Activated naive CD4-positive, alpha-beta T cell treated with anti-CD3 and anti-CD28 coated beads, Interleukin-2, amount 10 ng/mL, durations not matched to agents 7 days and 5 days (primary cell): Measurements from ENCODE around the gene CHST3.
A peak's percentile ranks its signal among the peaks of the same experiment; 100 is the strongest.

ENCODE experiments used
- CTCF ChIA-PET: fragments of 350-600 bp; sonication (Branson Sonifier 250); formaldehyde crosslinking; loops from one replicate; lab custom pipeline; 2021; ENCODE audit warnings: antibody characterized with exemption; lab: Charles Lee
- DNase-seq: peaks from one replicate; pipeline ENCODE4 v3.0.0-alpha.2; 2020
- H3K27ac Mint-ChIP-seq: one replicate; pipeline ENCODE4 v1.8.0; 2021; ENCODE audit warnings: mild to moderate bottlenecking, moderate library complexity, mixed read lengths
- H3K27me3 Mint-ChIP-seq: one replicate; pipeline ENCODE4 v1.8.0; 2021; ENCODE audit warnings: mild to moderate bottlenecking, mixed read lengths
- H3K36me3 Mint-ChIP-seq: one replicate; pipeline ENCODE4 v1.8.0; 2021; ENCODE audit warnings: mixed read lengths
- H3K4me1 Mint-ChIP-seq: one replicate; pipeline ENCODE4 v1.8.0; 2021; ENCODE audit warnings: mixed read lengths
- H3K4me3 Mint-ChIP-seq: one replicate; pipeline ENCODE4 v1.8.0; 2021; ENCODE audit warnings: mild to moderate bottlenecking, moderate library complexity, mixed read lengths
- H3K9me3 Mint-ChIP-seq: one replicate; pipeline ENCODE4 v1.8.0; 2021; ENCODE audit warnings: mixed read lengths

CHST3 gene

GRCh38 chr10:72038458-72039001, 74.3 kb downstream of the CHST3 start:
- peaks cover 36% of the 10 kb centered on the region for H3K27me3 Mint-ChIP-seq

GRCh38 chr10:72039377-72039776, 75.2 kb downstream of the CHST3 start:
- Mint-ChIP-seq H3K27me3 (peaks cover 35% of the 10 kb centered on the region), H3K27ac (no peak overlapping the region), H3K9me3 (no peaks in the 10 kb centered on the region), H3K36me3 (no peaks in the 10 kb centered on the region), H3K4me3 (no peak overlapping the region), H3K4me1 (no peaks in the 10 kb centered on the region)
- CTCF ChIA-PET = interaction anchor here (2.2 kb wide), 1 partner anchor 9 kb away, joined by 14 read pairs; no protein-coding TSS in a partner anchor
- no peak for DNase-seq

More at GRCh38 chr10:72038458-72039001, 74.3 kb downstream of the CHST3 start:
- CTCF ChIA-PET = interaction anchor here (1.0 to 2.2 kb wide), 3 partner anchors 10 to 142 kb away, joined by 5 to 14 read pairs (median 6); no protein-coding TSS in a partner anchor
- Mint-ChIP-seq H3K4me3 (no peak overlapping the region), H3K36me3 (no peaks in the 10 kb centered on the region), H3K9me3 (no peaks in the 10 kb centered on the region), H3K4me1 (no peaks in the 10 kb centered on the region), H3K27ac (no peak overlapping the region)
- no peak for DNase-seq

GRCh38 chr10:72041491-72041890, 77.3 kb downstream of the CHST3 start:
- no peaks in the 10 kb centered on the region for H3K36me3 Mint-ChIP-seq
- no peak overlapping the region for H3K27ac Mint-ChIP-seq
- no peaks in the 10 kb centered on the region for H3K9me3 Mint-ChIP-seq
- CTCF ChIA-PET = interaction anchor here (1.8 kb wide), 1 partner anchor 146 kb away, joined by 11 read pairs; no protein-coding TSS in a partner anchor
- no peak for DNase-seq
- peaks cover 23% of the 10 kb centered on the region for H3K27me3 Mint-ChIP-seq
- no peaks in the 10 kb centered on the region for H3K4me1 Mint-ChIP-seq
- no peak overlapping the region for H3K4me3 Mint-ChIP-seq

- Mint-ChIP-seq H3K27ac (no peak overlapping the region), H3K4me3 (no peak overlapping the region), H3K27me3 (peaks cover 17% of the 10 kb centered on the region), H3K4me1 (peaks cover under 1% of the 10 kb centered on the region), H3K36me3 (no peaks in the 10 kb centered on the region), H3K9me3 (no peaks in the 10 kb centered on the region)
- CTCF ChIA-PET = interaction anchor here (0.8 to 1.8 kb wide), 3 partner anchors 88 to 147 kb away, joined by 3 to 11 read pairs (median 4); no protein-coding TSS in a partner anchor
- no peak for DNase-seq
Observed at GRCh38 chr10:72043016-72043834, 79.0 kb downstream of the CHST3 start.

GRCh38 chr10:72044417-72045041, 80.3 kb downstream of the CHST3 start:
- no peaks in the 10 kb centered on the region for H3K36me3 Mint-ChIP-seq
- H3K4me3 Mint-ChIP-seq = no peak overlapping the region
- peak overlapping the region; percentile 31 for H3K27ac Mint-ChIP-seq
- peaks cover 3% of the 10 kb centered on the region for H3K4me1 Mint-ChIP-seq
- H3K9me3 Mint-ChIP-seq = peaks cover 2% of the 10 kb centered on the region
- peaks cover 16% of the 10 kb centered on the region for H3K27me3 Mint-ChIP-seq
- DNase-seq = no peak
- CTCF ChIA-PET = interaction anchor here (0.6 to 1.4 kb wide), 2 partner anchors 28 to 148 kb away, joined by 3 to 4 read pairs; no protein-coding TSS in a partner anchor

GRCh38 chr10:72045586-72045985, 81.4 kb downstream of the CHST3 start:
- H3K4me1 Mint-ChIP-seq = peaks cover 3% of the 10 kb centered on the region
- CTCF ChIA-PET = interaction anchor here (0.6 kb wide), 1 partner anchor 12 kb away, joined by 3 read pairs; no protein-coding TSS in a partner anchor
- no peak for DNase-seq
- no peak overlapping the region for H3K27ac Mint-ChIP-seq
- peaks cover 26% of the 10 kb centered on the region for H3K27me3 Mint-ChIP-seq
- H3K9me3 Mint-ChIP-seq = peaks cover 8% of the 10 kb centered on the region
- no peaks in the 10 kb centered on the region for H3K36me3 Mint-ChIP-seq
- H3K4me3 Mint-ChIP-seq = no peak overlapping the region

- CTCF ChIA-PET = interaction anchor here (0.5 to 5.0 kb wide), 60 partner anchors 9 to 1190 kb away, joined by 3 to 99 read pairs (median 4); partner anchors contain the start of genes DNAJB12 and SPOCK2
- H3K27ac Mint-ChIP-seq = no peak overlapping the region
Observed at GRCh38 chr10:72048450-72049124, 84.4 kb downstream of the CHST3 start.

GRCh38 chr10:72049472-72049871, 85.3 kb downstream of the CHST3 start:
- CTCF ChIA-PET = interaction anchor here (0.5 to 5.0 kb wide), 22 partner anchors 10 to 305 kb away, joined by 3 to 99 read pairs (median 6); partner anchors contain the start of gene DNAJB12
- no peak for DNase-seq

More at GRCh38 chr10:72048450-72049124, 84.4 kb downstream of the CHST3 start:
- H3K27me3 Mint-ChIP-seq = peaks cover 32% of the 10 kb centered on the region
- H3K4me1 Mint-ChIP-seq = peaks cover 3% of the 10 kb centered on the region
- no peaks in the 10 kb centered on the region for H3K36me3 Mint-ChIP-seq
- DNase-seq = peak; percentile 95
- no peak overlapping the region for H3K4me3 Mint-ChIP-seq
- H3K9me3 Mint-ChIP-seq = peaks cover 8% of the 10 kb centered on the region

GRCh38 chr10:72049969-72050781, 86.0 kb downstream of the CHST3 start:
- Mint-ChIP-seq H3K4me1 (peaks cover 7% of the 10 kb centered on the region), H3K9me3 (peaks cover 8% of the 10 kb centered on the region), H3K36me3 (no peaks in the 10 kb centered on the region), H3K27me3 (peaks cover 33% of the 10 kb centered on the region), H3K4me3 (no peak overlapping the region), H3K27ac (no peak overlapping the region)
- no peak for DNase-seq
- CTCF ChIA-PET = interaction anchor here (1.2 to 5.0 kb wide), 8 partner anchors 12 to 295 kb away, joined by 3 to 99 read pairs (median 18); no protein-coding TSS in a partner anchor

More at GRCh38 chr10:72049472-72049871, 85.3 kb downstream of the CHST3 start:
- H3K36me3 Mint-ChIP-seq = no peaks in the 10 kb centered on the region
- H3K27ac Mint-ChIP-seq = no peak overlapping the region
- peaks cover 3% of the 10 kb centered on the region for H3K4me1 Mint-ChIP-seq
- peaks cover 8% of the 10 kb centered on the region for H3K9me3 Mint-ChIP-seq
- peaks cover 33% of the 10 kb centered on the region for H3K27me3 Mint-ChIP-seq
- H3K4me3 Mint-ChIP-seq = no peak overlapping the region

- H3K4me1 Mint-ChIP-seq = peaks cover 7% of the 10 kb centered on the region
- H3K9me3 Mint-ChIP-seq = peaks cover 8% of the 10 kb centered on the region
- no peaks in the 10 kb centered on the region for H3K36me3 Mint-ChIP-seq
- H3K27me3 Mint-ChIP-seq = peaks cover 38% of the 10 kb centered on the region
- no peak overlapping the region for H3K27ac Mint-ChIP-seq
- no peak overlapping the region for H3K4me3 Mint-ChIP-seq
- DNase-seq = no peak
- CTCF ChIA-PET = interaction anchor here (2.2 to 5.0 kb wide), 2 partner anchors 155 to 285 kb away, joined by 7 to 99 read pairs; no protein-coding TSS in a partner anchor
Observed at GRCh38 chr10:72050873-72051272, 86.7 kb downstream of the CHST3 start.

GRCh38 chr10:72053690-72054089, 89.5 kb downstream of the CHST3 start:
- no peak overlapping the region for H3K4me3 Mint-ChIP-seq
- no peaks in the 10 kb centered on the region for H3K36me3 Mint-ChIP-seq
- peaks cover 46% of the 10 kb centered on the region for H3K27me3 Mint-ChIP-seq
- peaks cover 4% of the 10 kb centered on the region for H3K4me1 Mint-ChIP-seq
- no peak for DNase-seq
- H3K9me3 Mint-ChIP-seq = peaks cover 8% of the 10 kb centered on the region
- no peak overlapping the region for H3K27ac Mint-ChIP-seq
- CTCF ChIA-PET = interaction anchor here (0.6 to 1.3 kb wide), 4 partner anchors 76 to 285 kb away, joined by 3 to 4 read pairs (median 4); no protein-coding TSS in a partner anchor

- Mint-ChIP-seq H3K9me3 (no peaks in the 10 kb centered on the region), H3K4me3 (no peak overlapping the region), H3K4me1 (peaks cover 4% of the 10 kb centered on the region), H3K27me3 (peaks cover 28% of the 10 kb centered on the region), H3K36me3 (peaks cover 20% of the 10 kb centered on the region), H3K27ac (no peak overlapping the region)
- CTCF ChIA-PET = interaction anchor here (0.7 to 0.9 kb wide), 2 partner anchors 281 to 287 kb away, joined by 3 to 6 read pairs; no protein-coding TSS in a partner anchor
- no peak for DNase-seq
Observed at GRCh38 chr10:72056113-72056512, 91.9 kb downstream of the CHST3 start.
